ENCODE measurements around the gene AFF1. TPM values are rescaled to one million over a fixed set of nuclear protein-coding genes. Genes with fewer than 3 reads are reported as not detected.

AFF1 gene, protein sequence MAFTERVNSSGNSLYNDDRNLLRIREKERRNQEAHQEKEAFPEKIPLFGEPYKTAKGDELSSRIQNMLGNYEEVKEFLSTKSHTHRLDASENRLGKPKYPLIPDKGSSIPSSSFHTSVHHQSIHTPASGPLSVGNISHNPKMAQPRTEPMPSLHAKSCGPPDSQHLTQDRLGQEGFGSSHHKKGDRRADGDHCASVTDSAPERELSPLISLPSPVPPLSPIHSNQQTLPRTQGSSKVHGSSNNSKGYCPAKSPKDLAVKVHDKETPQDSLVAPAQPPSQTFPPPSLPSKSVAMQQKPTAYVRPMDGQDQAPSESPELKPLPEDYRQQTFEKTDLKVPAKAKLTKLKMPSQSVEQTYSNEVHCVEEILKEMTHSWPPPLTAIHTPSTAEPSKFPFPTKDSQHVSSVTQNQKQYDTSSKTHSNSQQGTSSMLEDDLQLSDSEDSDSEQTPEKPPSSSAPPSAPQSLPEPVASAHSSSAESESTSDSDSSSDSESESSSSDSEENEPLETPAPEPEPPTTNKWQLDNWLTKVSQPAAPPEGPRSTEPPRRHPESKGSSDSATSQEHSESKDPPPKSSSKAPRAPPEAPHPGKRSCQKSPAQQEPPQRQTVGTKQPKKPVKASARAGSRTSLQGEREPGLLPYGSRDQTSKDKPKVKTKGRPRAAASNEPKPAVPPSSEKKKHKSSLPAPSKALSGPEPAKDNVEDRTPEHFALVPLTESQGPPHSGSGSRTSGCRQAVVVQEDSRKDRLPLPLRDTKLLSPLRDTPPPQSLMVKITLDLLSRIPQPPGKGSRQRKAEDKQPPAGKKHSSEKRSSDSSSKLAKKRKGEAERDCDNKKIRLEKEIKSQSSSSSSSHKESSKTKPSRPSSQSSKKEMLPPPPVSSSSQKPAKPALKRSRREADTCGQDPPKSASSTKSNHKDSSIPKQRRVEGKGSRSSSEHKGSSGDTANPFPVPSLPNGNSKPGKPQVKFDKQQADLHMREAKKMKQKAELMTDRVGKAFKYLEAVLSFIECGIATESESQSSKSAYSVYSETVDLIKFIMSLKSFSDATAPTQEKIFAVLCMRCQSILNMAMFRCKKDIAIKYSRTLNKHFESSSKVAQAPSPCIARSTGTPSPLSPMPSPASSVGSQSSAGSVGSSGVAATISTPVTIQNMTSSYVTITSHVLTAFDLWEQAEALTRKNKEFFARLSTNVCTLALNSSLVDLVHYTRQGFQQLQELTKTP
- total RNA-seq = 13.2 and 22.4 TPM in 2 replicates

DNA sequence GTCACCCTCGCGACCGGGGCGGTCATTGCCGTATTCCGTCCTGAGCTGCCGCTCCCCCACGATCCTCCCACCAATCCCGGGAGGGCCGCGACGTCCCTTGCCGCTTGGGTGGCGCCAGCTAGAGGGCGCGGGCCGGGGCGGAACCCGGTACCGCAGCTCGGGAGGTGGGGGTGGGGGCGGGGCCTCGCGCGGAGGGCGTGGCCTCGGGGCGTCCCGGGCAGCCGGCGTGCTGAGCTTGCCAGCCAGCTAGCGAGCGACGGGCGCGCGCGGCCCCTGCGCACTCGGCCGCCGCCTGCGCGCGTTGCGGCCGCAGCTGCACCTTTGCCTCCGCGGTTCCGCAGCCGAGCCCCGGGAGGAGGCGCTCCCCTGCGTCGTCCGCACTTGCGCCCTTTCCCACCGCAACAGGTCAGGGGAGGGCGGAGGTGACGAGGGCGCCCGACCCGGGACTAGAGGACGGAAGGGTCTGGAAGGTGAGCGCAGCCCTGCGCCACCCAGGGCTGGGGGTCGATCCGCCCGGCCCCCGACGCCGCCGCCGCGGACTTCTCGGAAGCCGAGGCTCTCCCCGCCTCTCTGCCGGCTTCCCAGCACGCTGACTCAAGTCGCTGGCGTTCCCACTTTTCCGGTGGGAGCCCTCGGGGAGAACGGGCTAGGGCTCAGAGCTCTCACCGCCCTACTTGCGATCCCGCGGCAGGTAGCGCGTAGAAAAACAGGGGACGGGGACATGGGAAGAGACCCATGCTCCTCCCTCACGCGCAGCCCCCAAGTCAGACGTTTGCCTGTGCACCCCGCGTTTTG is at the start of gene AFF1:
Gene AFF1 (plus strand): TSS at position 241 of the 795 bp plus-strand sequence. CDS start 13,523 bp downstream, outside the sequence.
- peak; percentile 75 to 93 for DNase-seq (ENCODE audit: low read depth in 2 of 2)

- DNase-seq (ENCODE audit: low read depth in 2 of 2) = no peak
Observed at GRCh38 chr4:86890790-86891189, 44.0 kb upstream of the AFF1 start.

- peak in 1 of 2 donors; percentile 25 for DNase-seq (ENCODE audit: low read depth in 2 of 2)
Observed at GRCh38 chr4:86891762-86892635, 42.8 kb upstream of the AFF1 start, which contains the start of gene C4orf36. Gene C4orf36 (minus strand): TSS chr4:86892422. CDS start chr4:86891520, 902 bp downstream.

- DNase-seq (ENCODE audit: low read depth in 2 of 2) = no peak
Observed at GRCh38 chr4:86892636-86892960, 42.2 kb upstream of the AFF1 start.

- DNase-seq (ENCODE audit: low read depth in 2 of 2) = no peak
Observed at GRCh38 chr4:86893136-86893535, 41.7 kb upstream of the AFF1 start.

DNA sequence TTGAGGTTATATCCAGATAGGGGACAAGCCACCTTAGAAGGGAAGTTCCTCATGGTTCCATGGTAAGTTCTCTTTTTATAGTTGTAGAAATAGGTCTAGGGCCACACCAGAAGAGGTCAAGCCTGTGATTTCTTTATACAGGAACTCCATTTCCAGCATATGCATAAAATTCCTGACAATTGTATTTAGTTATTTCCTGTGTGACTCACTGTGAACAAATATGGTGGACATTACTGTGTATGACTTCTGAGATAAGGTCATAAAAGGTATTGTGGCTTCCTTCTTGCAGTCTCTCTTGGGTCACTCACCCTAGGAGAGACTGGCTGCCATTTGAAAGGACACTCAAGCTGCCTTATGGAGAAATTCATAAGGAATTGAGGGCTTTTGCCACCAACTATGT is 40.4 kb upstream of the AFF1 start:
- peak in 1 of 2 donors; percentile 64 for DNase-seq (ENCODE audit: low read depth in 2 of 2)

DNA sequence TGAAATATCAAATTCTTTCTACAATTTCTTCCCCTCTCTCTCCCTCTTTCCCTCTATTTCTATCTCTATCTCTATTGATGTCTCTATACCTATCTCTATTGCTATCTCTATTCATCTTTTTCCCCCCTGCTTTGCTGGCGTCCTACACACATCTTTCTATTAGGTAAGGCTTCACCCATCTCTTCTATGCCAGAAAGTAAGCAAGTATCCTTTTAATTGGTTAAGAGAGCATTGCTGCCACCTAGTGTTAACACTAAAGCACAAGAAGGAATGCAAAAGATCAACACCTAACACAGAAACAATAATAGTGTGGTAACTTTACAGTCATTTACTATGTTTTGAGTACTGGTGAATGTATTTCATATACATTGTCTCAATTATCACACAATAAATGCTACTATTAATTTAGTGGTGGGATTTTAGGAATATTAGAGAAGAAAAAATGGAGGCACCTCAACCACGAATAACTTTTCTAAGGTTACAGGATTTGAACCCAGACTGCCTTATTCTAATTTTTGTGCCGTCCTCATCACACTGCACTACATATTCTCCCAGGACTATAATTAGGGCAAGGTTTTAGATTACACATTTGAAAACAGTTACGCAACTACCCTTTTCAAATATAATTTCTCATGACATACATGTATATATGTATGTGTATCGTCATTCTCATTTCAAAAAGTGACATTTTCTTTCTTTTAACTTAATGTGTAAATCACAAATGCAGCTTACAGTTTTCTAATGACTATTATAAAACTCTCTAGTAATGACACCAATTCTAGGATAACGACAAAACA is 38.9 kb upstream of the AFF1 start:
- peak; percentile 60 to 76 for DNase-seq (ENCODE audit: low read depth in 2 of 2)

GRCh38 chr4:86896596-86896995 is 38.2 kb upstream of the AFF1 start:
- no peak for DNase-seq (ENCODE audit: low read depth in 2 of 2)

- peak in 1 of 2 donors; percentile 20 for DNase-seq (ENCODE audit: low read depth in 2 of 2)
Observed at GRCh38 chr4:86898562-86898961, 36.2 kb upstream of the AFF1 start.

DNA sequence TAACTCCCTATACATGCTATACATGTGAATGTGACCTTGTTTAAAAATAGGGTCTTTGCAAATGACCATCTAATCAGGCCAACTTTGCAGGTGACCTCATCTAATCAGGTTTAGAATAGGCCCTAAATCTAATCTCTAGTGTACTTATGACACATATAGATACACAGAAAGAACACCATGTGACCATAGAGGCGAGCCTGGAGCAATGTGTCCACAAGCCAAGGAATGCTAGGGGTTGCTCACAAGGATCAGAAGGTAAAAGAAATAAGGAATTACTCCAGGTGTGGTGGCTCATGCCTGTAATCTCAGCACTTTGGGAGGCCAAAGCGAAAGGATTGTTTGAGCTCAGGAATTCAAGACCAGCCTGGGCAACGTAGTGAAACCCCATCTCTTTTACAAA is 32.9 kb upstream of the AFF1 start:
- DNase-seq (ENCODE audit: low read depth in 2 of 2) = no peak

DNA sequence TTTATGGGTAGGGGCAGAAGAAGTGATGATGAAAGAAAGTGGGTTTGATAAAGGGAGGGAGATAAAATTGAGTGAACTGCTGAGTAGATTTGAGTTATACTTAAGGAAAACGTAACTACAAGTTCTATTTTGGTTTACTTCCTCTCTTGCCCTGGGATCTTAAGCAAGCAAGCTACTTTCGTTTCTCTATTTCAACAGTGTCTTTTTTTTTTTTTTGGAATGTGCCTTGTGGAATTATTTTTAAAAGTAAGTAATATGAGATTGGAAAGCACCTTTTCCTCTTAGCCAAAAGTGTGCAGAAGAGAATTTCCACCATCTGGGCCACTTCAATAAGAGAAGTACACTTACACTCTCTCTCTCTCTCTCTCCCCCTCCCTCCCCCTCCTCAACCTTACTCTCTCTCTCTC is 26.6 kb upstream of the AFF1 start:
- DNase-seq (ENCODE audit: low read depth in 2 of 2) = no peak

- DNase-seq (ENCODE audit: low read depth in 2 of 2) = no peak
Observed at GRCh38 chr4:86909546-86910295, 25.1 kb upstream of the AFF1 start.

GRCh38 chr4:86910369-86910768 is 24.4 kb upstream of the AFF1 start:
- DNase-seq (ENCODE audit: low read depth in 2 of 2) = no peak

DNA sequence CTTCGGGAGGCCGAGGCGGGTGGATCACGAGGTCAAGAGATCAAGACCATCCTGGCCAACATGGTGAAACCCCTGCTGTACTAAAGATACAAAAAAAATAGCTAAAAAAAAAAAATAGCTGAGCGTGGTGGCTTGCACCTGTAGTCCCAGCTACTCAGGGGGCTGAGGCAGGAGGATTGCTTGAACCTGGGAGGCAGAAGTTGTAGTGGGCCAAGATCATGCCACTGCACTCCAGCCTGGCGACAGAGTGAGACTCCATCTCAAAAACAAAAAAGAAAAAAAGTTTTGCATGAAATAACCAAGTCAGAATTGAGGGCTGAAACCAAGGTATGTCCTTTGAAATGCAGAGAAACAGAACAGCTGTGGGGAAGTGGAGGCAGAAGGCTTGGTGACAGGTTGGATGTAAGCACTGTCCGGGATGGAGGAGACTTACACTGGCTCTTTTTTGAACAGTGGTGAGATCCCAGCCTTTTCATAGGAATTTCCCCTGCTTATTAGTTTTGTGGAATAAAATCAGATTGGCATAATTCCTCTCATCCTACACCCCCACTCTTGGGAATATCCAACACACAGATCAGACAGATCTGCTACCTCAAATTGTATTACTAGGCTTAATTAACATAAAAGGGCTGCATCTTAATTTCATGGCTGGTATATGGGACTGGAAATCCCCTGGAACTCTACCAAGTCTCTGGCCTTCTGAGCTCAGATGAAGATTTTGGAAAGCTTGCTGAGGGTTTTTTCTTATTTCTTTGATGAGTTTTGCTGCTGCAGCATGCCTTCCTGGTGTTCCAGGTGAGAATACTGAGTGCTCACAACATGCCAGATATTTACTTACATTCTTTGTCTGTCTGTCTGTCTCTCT is 23.8 kb upstream of the AFF1 start:
- no peak for DNase-seq (ENCODE audit: low read depth in 2 of 2)

DNA sequence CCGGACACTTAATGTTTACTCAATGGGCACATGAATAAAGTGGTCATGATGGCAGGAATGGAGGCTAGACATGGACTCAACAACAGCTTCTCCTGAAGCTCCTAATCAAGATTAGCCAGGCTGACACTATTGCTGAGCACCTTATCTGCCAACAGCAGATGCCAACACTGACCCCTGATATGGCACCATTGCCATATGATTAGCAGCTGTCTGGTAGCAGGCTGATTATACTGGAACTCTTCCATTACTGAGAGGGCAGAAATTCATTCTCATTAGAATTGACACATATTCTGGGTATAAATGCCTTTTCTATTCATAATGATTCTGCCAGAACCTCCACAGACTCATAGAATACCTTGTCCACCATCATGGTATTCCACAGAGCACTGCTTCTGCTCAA is 18.4 kb upstream of the AFF1 start:
- DNase-seq (ENCODE audit: low read depth in 2 of 2) = no peak

GRCh38 chr4:86917212-86918039 is 17.4 kb upstream of the AFF1 start:
- no peak for DNase-seq (ENCODE audit: low read depth in 2 of 2)

Data from dermis microvascular lymphatic vessel endothelial cell (primary cell).